Osteocyte (in vitro differentiated cells): ENCODE measurements around the gene PRTFDC1. TPM values are rescaled to one million over a fixed set of nuclear protein-coding genes. Genes with fewer than 3 reads are reported as not detected.

Source experiments
- DNase-seq: peaks from one replicate; pipeline ENCODE4 v3.0.0; 2021; ENCODE audit warnings: mixed read lengths; ENCODE audit not compliant: unreplicated experiment; ENCODE audit errors: extremely low spot score
- H3K27ac Mint-ChIP-seq: one replicate; pipeline ENCODE4 v1.8.0; 2021; ENCODE audit warnings: mild to moderate bottlenecking, mixed read lengths; ENCODE audit not compliant: unreplicated experiment
- H3K27me3 Mint-ChIP-seq: one replicate; pipeline ENCODE4 v1.8.0; 2021; ENCODE audit warnings: mixed read lengths; ENCODE audit not compliant: unreplicated experiment
- H3K36me3 Mint-ChIP-seq: one replicate; pipeline ENCODE4 v1.8.0; 2021; ENCODE audit warnings: mixed read lengths; ENCODE audit not compliant: unreplicated experiment
- H3K4me1 Mint-ChIP-seq: one replicate; pipeline ENCODE4 v1.8.0; 2021; ENCODE audit warnings: mixed read lengths; ENCODE audit not compliant: unreplicated experiment
- H3K4me3 Mint-ChIP-seq: one replicate; pipeline ENCODE4 v1.8.0; 2021; ENCODE audit warnings: mild to moderate bottlenecking, moderate library complexity, mixed read lengths; ENCODE audit not compliant: unreplicated experiment
- H3K9me3 Mint-ChIP-seq: one replicate; pipeline ENCODE4 v1.8.0; 2021; ENCODE audit warnings: mixed read lengths; ENCODE audit not compliant: unreplicated experiment
- CTCF ChIP-seq: fragments of 200-600 bp; sonication (generic); IDR thresholded peaks from 2 replicates; pipeline ENCODE4 v1.5.0; 2021; ENCODE audit warnings: antibody characterized with exemption, mild to moderate bottlenecking, moderate library complexity
- total RNA-seq: library from RNA; stranded (reverse); gene quantifications from 2 replicates; pipeline ENCODE4 v1.2.1, GENCODE V29; 2021

The PRTFDC1 gene
- total RNA-seq, 1 donor from 2014 or later, result 4.4 TPM

DNA sequence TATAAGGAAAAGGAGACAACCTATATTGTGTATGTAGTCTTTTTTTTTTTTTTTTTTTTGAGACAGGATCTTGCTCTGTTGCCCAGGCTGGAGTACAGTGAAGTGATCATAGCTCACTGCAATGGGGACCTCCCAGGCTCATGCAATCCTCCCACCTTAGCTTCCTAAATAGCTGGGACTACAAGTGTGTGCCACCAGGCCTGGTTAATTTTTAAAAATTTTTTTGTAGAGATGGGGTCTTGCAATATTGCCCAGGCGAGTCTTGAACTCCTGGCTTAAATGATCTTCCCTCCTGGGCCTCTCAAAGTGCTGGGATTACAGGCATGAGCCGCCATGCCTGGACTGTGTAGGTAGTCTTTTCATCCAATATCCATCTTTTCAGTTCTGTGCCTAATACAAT, 150.0 kb downstream of the PRTFDC1 start:
- DNase-seq, result no peak
- Mint-ChIP-seq H3K36me3 (no peaks in the 10 kb centered on the region), H3K27ac (no peak overlapping the region), H3K4me1 (no peaks in the 10 kb centered on the region), H3K4me3 (no peak overlapping the region), H3K9me3 (no peaks in the 10 kb centered on the region), H3K27me3 (no peaks in the 10 kb centered on the region)
- no peak for TF ChIP-seq CTCF

DNA sequence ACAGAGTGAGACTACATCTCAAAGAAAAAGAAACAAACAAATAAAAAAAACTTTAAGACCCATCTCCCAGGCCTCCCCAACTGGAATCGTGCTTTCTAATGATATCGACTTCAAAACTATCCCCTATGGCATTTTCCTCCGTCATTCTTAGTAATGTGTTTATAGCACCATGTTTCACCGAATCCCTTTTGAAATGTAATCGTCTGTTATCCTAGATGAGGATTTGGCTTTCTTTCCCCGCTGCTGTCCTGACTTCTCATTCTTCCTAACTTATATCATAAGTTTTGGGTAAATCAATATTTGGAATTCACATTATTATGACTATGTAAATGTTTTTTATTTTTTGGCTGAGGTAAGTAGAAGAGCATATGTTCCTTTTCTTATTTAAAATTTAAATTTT, 151.5 kb downstream of the PRTFDC1 start:
- TF ChIP-seq CTCF, result no peak
- Mint-ChIP-seq H3K9me3 (no peaks in the 10 kb centered on the region), H3K4me3 (no peak overlapping the region), H3K27me3 (no peaks in the 10 kb centered on the region), H3K27ac (no peak overlapping the region), H3K36me3 (no peaks in the 10 kb centered on the region), H3K4me1 (no peaks in the 10 kb centered on the region)
- DNase-seq, result no peak

Other genes with a start within 250 kb of the PRTFDC1 start
- 160 and 170 TPM in 2 replicates for gene ARHGAP21, start 228.7 kb downstream of the PRTFDC1 start, total RNA-seq
- gene ENKUR, start 63.6 kb upstream of the PRTFDC1 start, total RNA-seq, result 0.62 and 1.6 TPM in 2 replicates
- 4.4 and 5.0 TPM in 2 replicates for gene THNSL1, start 64.0 kb upstream of the PRTFDC1 start, total RNA-seq
- 0.19 and 0.24 TPM in 2 replicates for gene GPR158, start 222.4 kb upstream of the PRTFDC1 start, total RNA-seq